ENCODE data around the gene CRYBB3.

CRYBB3 gene

GRCh38 chr22:25160120-25160996, 39.3 kb upstream of the CRYBB3 start:
- no peak for TF ChIP-seq FOXP2 (optimal IDR thresholded peaks at IDR 0.05; ENCODE audit: borderline replicate concordance, extremely low read depth, extremely low read length, insufficient read depth)
- TF ChIP-seq POLR2AphosphoS5 (IDR thresholded peaks at IDR 0.05; ENCODE audit: low read depth, low read length) = no peak
- no peak for TF ChIP-seq SIN3A (IDR thresholded peaks at IDR 0.05; ENCODE audit: borderline replicate concordance, insufficient read depth, low read length)
- TF ChIP-seq TAF1 (IDR thresholded peaks at IDR 0.05; ENCODE audit: borderline replicate concordance, insufficient read depth, low read length) = no peak
- no peak for TF ChIP-seq REST (IDR thresholded peaks at IDR 0.05; ENCODE audit: insufficient read depth in 1 of 2, low read depth in 2 of 2, low read length in 2 of 2)

GRCh38 chr22:25161017-25161915, 38.4 kb upstream of the CRYBB3 start:
- TF ChIP-seq SIN3A (IDR thresholded peaks at IDR 0.05; ENCODE audit: borderline replicate concordance, insufficient read depth, low read length) = no peak
- no peak for TF ChIP-seq FOXP2 (optimal IDR thresholded peaks at IDR 0.05; ENCODE audit: borderline replicate concordance, extremely low read depth, extremely low read length, insufficient read depth)
- TF ChIP-seq REST (IDR thresholded peaks at IDR 0.05; ENCODE audit: insufficient read depth in 1 of 2, low read depth in 2 of 2, low read length in 2 of 2) = no peak
- TF ChIP-seq POLR2AphosphoS5 (IDR thresholded peaks at IDR 0.05; ENCODE audit: low read depth, low read length) = no peak
- TF ChIP-seq TAF1 (IDR thresholded peaks at IDR 0.05; ENCODE audit: borderline replicate concordance, insufficient read depth, low read length) = no peak

- TF ChIP-seq REST (IDR thresholded peaks at IDR 0.05; ENCODE audit: insufficient read depth in 1 of 2, low read depth in 2 of 2, low read length in 2 of 2) = no peak
- TF ChIP-seq FOXP2 (optimal IDR thresholded peaks at IDR 0.05; ENCODE audit: borderline replicate concordance, extremely low read depth, extremely low read length, insufficient read depth) = no peak
- no peak for TF ChIP-seq POLR2AphosphoS5 (IDR thresholded peaks at IDR 0.05; ENCODE audit: low read depth, low read length)
- TF ChIP-seq SIN3A (IDR thresholded peaks at IDR 0.05; ENCODE audit: borderline replicate concordance, insufficient read depth, low read length) = no peak
- no peak for TF ChIP-seq TAF1 (IDR thresholded peaks at IDR 0.05; ENCODE audit: borderline replicate concordance, insufficient read depth, low read length)
Observed at GRCh38 chr22:25161916-25162530, 37.6 kb upstream of the CRYBB3 start.

GRCh38 chr22:25162561-25162960, 37.1 kb upstream of the CRYBB3 start:
- TF ChIP-seq FOXP2 (optimal IDR thresholded peaks at IDR 0.05; ENCODE audit: borderline replicate concordance, extremely low read depth, extremely low read length, insufficient read depth) = no peak
- TF ChIP-seq SIN3A (IDR thresholded peaks at IDR 0.05; ENCODE audit: borderline replicate concordance, insufficient read depth, low read length) = no peak
- TF ChIP-seq TAF1 (IDR thresholded peaks at IDR 0.05; ENCODE audit: borderline replicate concordance, insufficient read depth, low read length) = no peak
- no peak for TF ChIP-seq POLR2AphosphoS5 (IDR thresholded peaks at IDR 0.05; ENCODE audit: low read depth, low read length)
- no peak for TF ChIP-seq REST (IDR thresholded peaks at IDR 0.05; ENCODE audit: insufficient read depth in 1 of 2, low read depth in 2 of 2, low read length in 2 of 2)

Measured in PFSK-1 (cell line).